Suprapubic skin (tissue), 4 donors: ENCODE results near the gene SLC22A31. TPM values are rescaled to one million over a fixed set of nuclear protein-coding genes. Genes with fewer than 3 reads are reported as not detected.

ENCODE experiments used
- DNase-seq, 2 donors: peaks; one replicate each; pipeline ENCODE4 v3.0.0-alpha.2; 2019; ENCODE audit warnings: low spot score in 2 of 2
- H3K27ac ChIP-seq: fragments of 200-600 bp; sonication (generic); one replicate; pipeline ENCODE4 v1.5.1; 2019
- H3K27me3 ChIP-seq: fragments of 200-600 bp; sonication (generic); one replicate; pipeline ENCODE4 v1.5.1; 2019
- H3K36me3 ChIP-seq: fragments of 200-600 bp; sonication (generic); one replicate; pipeline ENCODE4 v1.5.1; 2019
- H3K4me1 ChIP-seq: fragments of 200-600 bp; sonication (generic); one replicate; pipeline ENCODE4 v1.5.1; 2019
- H3K4me3 ChIP-seq: fragments of 200-600 bp; sonication (generic); one replicate; pipeline ENCODE4 v1.5.1; 2019; ENCODE audit warnings: mild to moderate bottlenecking
- H3K9me3 ChIP-seq: fragments of 200-600 bp; sonication (generic); one replicate; pipeline ENCODE4 v1.5.1; 2019
- CTCF ChIP-seq, 2 donors: fragments of 200-600 bp in 1 of 2; fragments of 450-650 bp in 1 of 2; sonication (generic) in 1 of 2; IDR thresholded peaks; one replicate each; pipeline ENCODE4 v1.5.1; 2016 to 2019; ENCODE audit warnings: antibody characterized with exemption in 2 of 2, mild to moderate bottlenecking in 1 of 2, moderate library complexity in 1 of 2
- EP300 ChIP-seq: sonication (generic); formaldehyde crosslinking; IDR thresholded peaks from one replicate; pipeline ENCODE4 v1.6.1; 2017; ENCODE audit warnings: antibody characterized with exemption
- POLR2A ChIP-seq, 2 donors: fragments of 450-650 bp; IDR thresholded peaks; one replicate each; pipeline ENCODE4 v1.6.1; 2017; ENCODE audit warnings: antibody characterized with exemption in 2 of 2, mild to moderate bottlenecking in 2 of 2, moderate library complexity in 2 of 2
- POLR2AphosphoS5 ChIP-seq, 3 donors: sonication (generic); formaldehyde crosslinking; IDR thresholded peaks; one replicate each; pipeline ENCODE4 v1.6.1; 2017; ENCODE audit warnings: antibody characterized with exemption in 3 of 3
- WGBS: methylation state at CpG from one replicate; pipeline ENCODE4 v1.1.5; 2018; 5-methylcytosine and 5-hydroxymethylcytosine counted together
- total RNA-seq, 4 donors: library from RNA; depleted of rRNA; stranded (reverse); fragments of >200 nt; gene quantifications; one replicate each; pipeline ENCODE4 v1.1.0, GENCODE V29; 2016

SLC22A31 gene
- total RNA-seq, 4 donors from 2014 or later, result 0.72 to 6.6 (median 4.7) TPM

GRCh38 chr16:89152831-89153700, 47.3 kb downstream of the SLC22A31 start:
- DNase-seq, result no peak
- H3K4me3 ChIP-seq, result no peak overlapping the region
- 88% methylated on average over 41 of the region's 41 CpGs for WGBS
- no peak overlapping the region for H3K27ac ChIP-seq
- peaks cover 52% of the 10 kb centered on the region for H3K4me1 ChIP-seq
- TF ChIP-seq EP300 (no peak), CTCF (IDR thresholded peaks at IDR 0.05) (no peak), POLR2A (IDR thresholded peaks at IDR 0.05) (no peak), POLR2AphosphoS5 (IDR thresholded peaks at IDR 0.05) (no peak)
- H3K36me3 ChIP-seq, result peaks cover 29% of the 10 kb centered on the region
- H3K9me3 ChIP-seq, result no peaks in the 10 kb centered on the region
- H3K27me3 ChIP-seq, result no peaks in the 10 kb centered on the region

- H3K9me3 ChIP-seq, result no peaks in the 10 kb centered on the region
- 86% methylated on average over 8 of the region's 8 CpGs for WGBS
- DNase-seq, result no peak
- H3K36me3 ChIP-seq, result peaks cover 38% of the 10 kb centered on the region
- H3K27me3 ChIP-seq, result no peaks in the 10 kb centered on the region
- H3K4me3 ChIP-seq, result no peak overlapping the region
- TF ChIP-seq POLR2A (IDR thresholded peaks at IDR 0.05) (no peak), CTCF (IDR thresholded peaks at IDR 0.05) (no peak), EP300 (no peak)
- H3K27ac ChIP-seq, result no peak overlapping the region
- peaks cover 39% of the 10 kb centered on the region for H3K4me1 ChIP-seq
Measured at GRCh38 chr16:89150981-89151380, 49.4 kb downstream of the SLC22A31 start.

GRCh38 chr16:89150090-89150835, 50.1 kb downstream of the SLC22A31 start:
- Histone ChIP-seq H3K4me1 (peaks cover 32% of the 10 kb centered on the region), H3K27ac (no peak overlapping the region), H3K27me3 (no peaks in the 10 kb centered on the region), H3K36me3 (peaks cover 45% of the 10 kb centered on the region), H3K4me3 (no peak overlapping the region), H3K9me3 (no peaks in the 10 kb centered on the region)
- TF ChIP-seq EP300, result no peak
- no peak for TF ChIP-seq POLR2AphosphoS5 (IDR thresholded peaks at IDR 0.05)
- TF ChIP-seq POLR2A (IDR thresholded peaks at IDR 0.05), result no peak
- TF ChIP-seq CTCF (IDR thresholded peaks at IDR 0.05), result no peak
- DNase-seq, result no peak
- 79% methylated on average over 11 of the region's 18 CpGs for WGBS

- WGBS, result 89% methylated on average over 9 of the region's 9 CpGs
- Histone ChIP-seq H3K27me3 (no peaks in the 10 kb centered on the region), H3K4me1 (peaks cover 23% of the 10 kb centered on the region), H3K4me3 (no peak overlapping the region), H3K36me3 (peaks cover 48% of the 10 kb centered on the region), H3K27ac (no peak overlapping the region), H3K9me3 (no peaks in the 10 kb centered on the region)
- DNase-seq, result no peak
- TF ChIP-seq EP300, result no peak
- TF ChIP-seq CTCF (IDR thresholded peaks at IDR 0.05), result no peak
- TF ChIP-seq POLR2AphosphoS5 (IDR thresholded peaks at IDR 0.05), result no peak
- no peak for TF ChIP-seq POLR2A (IDR thresholded peaks at IDR 0.05)
Measured at GRCh38 chr16:89149386-89149785, 51.0 kb downstream of the SLC22A31 start.
